Activated CD8-positive, alpha-beta memory T cell treated with anti-CD3 and anti-CD28 coated beads for 1 hour (primary cell): ENCODE measurements around the gene CABLES1.

Experiments
- DNase-seq, 2 donors: peaks; one replicate each; pipeline ENCODE4 v3.0.0-alpha.2; 2020; ENCODE audit warnings: low read depth in 1 of 2; ENCODE audit errors: extremely low read depth in 1 of 2

The CABLES1 gene

DNA sequence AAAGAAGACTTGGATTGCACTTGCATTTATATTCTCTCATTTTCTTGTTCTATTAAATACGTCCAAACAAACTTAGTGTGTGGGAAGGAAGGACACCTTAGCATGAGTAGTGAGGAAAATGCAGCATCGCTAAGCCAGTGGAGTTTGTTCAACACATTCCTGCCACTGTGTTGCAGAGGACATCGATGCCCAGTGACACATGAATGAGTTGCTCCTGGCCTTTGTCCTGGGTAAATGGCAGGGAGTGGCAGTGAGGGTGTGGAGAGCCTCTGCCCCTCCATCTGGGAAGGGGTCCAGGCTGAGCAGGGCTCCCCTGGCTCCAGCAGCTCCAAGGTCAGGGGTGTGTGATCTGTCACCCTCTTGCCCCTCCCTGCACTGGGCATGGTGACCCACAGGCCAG is 75.9 kb downstream of the CABLES1 start:
- no peak for DNase-seq

- DNase-seq = no peak
These were observed 76.9 kb downstream of the CABLES1 start for GRCh38 chr18:23212161-23212560.

DNA sequence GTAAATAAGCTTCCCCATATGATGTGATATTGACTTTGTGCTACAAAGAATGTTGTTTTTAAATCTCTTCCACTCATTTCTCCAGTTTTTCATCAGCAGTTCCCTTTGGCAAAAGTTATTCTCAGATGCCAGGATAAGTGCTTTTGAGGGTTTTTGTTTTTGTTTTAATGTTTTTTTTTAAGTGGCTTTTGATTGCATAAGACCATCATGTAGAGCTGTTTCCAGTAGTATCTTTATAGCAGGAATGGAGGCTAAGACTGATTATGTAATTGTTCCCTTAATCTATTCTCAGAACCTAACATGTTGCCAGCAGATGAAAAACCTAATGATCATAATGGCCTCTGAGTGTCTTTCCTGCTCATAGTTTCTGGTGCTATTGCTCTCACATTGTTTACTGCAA is 77.9 kb downstream of the CABLES1 start:
- DNase-seq = no peak

DNA sequence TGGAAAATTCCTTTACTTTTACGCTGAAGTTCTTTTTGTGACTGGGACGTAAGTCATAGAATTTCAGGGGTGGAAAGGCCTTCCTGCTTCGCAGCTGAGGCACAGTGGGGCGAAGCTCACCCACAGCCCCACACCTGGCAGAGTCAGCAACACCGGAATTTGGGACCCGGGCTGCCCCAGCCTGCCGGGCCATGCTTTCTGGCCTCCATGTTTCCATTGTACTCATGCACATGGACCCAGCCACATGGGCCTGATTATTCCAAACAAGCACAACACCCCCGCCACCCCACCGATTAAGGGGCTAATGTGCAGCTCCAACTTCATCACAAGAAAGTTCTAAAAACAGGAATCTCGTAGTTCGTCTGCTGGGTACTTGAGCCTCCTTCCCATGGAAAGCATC is 82.5 kb downstream of the CABLES1 start:
- no peak for DNase-seq

GRCh38 chr18:23220355-23220754 is 85.1 kb downstream of the CABLES1 start:
- no peak for DNase-seq

DNA sequence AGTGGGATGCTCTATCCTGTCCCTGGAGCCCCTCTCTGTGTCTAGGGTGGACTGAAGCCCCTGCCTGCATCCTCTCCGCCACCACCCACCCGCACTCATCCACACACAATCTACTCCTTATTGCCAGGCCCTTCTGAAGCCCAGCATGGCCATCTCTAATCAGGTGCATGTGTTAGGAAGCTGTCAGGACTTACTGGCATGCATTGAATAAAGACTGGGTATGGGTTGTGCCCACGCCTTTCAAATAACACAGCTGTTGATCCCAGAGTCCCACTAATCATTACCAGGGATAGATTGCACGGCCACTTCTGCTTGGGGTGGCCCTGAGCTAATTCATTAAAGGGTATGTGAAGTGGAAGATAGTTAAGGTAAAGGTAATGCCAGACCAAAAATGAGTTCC is 88.4 kb downstream of the CABLES1 start:
- DNase-seq = no peak

- DNase-seq = no peak
These were observed 90.2 kb downstream of the CABLES1 start for GRCh38 chr18:23225503-23225902.

- DNase-seq = no peak
These were observed 91.1 kb downstream of the CABLES1 start for GRCh38 chr18:23226391-23226790.

DNA sequence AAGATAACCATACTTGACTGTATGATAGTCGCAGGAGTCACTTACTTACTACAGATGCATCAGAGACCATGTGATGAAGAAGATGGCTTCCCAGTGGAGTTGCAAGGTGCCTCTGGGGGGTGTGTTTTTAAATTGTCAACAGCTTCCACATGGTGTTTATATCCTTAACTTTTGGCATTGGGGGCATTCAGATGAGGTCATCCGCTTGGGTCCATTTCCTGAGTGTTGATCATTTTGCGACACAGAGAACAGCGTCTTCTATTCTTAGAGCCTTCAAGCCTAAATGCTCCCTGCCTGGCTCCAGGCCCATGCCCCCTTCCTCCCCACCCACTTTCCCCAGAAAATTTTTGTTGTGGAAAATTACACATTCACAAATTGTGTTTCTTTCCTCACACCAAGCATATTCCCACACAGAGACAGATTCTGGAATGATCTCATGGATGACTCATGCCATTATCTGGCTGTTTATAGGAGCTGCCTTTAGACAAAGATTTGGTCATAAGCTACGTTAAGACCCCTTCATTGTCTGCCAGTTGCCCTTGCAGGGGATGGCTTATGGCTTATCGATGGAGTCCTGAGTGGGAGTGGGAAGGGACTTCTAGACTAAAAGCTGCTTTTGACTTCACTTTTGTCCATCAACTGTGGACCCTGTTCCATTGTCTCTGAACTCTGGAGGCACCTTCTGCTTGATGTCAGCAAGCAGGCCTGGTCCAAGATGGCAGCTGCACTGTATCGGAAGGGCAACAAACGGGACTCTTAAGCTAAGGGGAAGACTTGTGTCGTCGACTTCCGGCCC is 91.8 kb downstream of the CABLES1 start:
- DNase-seq = no peak

GRCh38 chr18:23227726-23228070 is 92.4 kb downstream of the CABLES1 start:
- DNase-seq = no peak

DNA sequence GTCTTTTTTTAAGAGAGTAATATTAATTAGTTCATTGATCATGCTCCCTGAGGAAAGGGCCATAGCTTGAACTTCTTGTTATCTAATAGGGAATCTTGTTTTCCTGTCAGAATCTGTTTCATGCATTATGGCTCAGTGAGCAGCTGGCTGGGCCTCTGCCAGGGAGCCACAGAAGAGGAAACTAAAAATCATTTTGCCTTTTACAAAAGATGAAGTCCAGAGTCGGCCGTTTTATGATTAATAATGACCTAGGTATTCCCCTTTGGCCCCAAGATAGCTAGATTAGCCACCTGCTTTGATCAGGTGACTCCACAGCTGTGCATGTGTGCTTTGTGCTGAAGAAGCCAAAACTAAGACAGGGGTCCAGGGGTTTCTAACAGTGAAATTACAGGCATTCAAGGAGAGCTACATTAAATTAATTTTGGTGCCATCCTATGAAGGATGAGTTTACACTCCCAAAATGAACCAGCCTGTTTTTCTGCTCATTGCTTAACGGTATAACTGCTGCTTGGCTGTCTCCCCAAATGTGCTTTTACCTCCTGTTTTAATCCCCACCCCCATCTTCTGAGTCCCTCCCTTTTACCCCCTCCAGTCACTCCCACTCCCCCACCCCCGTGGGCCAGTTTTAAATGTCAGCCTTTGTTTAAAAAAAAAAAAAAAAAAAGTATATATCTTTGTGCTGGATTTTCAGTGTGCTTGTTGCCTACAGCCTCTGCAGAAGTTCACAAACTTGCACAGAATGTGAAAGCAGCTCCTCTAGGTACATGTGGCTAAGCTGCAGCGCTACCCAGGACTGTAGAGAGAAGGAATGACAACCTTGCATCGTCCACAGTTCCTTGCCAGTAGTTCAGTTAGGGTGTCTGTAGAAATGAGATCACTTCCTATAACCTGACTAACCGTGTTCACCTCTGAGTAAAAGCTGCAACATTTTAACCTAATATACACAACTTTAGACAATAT is 93.1 kb downstream of the CABLES1 start:
- no peak for DNase-seq

GRCh38 chr18:23229472-23229871 is 94.2 kb downstream of the CABLES1 start:
- DNase-seq = no peak

- no peak for DNase-seq
These were observed 95.4 kb downstream of the CABLES1 start for GRCh38 chr18:23230686-23231085.

- DNase-seq = peak; percentile 35 to 49
These were observed 96.2 kb downstream of the CABLES1 start for GRCh38 chr18:23231340-23232021.

DNA sequence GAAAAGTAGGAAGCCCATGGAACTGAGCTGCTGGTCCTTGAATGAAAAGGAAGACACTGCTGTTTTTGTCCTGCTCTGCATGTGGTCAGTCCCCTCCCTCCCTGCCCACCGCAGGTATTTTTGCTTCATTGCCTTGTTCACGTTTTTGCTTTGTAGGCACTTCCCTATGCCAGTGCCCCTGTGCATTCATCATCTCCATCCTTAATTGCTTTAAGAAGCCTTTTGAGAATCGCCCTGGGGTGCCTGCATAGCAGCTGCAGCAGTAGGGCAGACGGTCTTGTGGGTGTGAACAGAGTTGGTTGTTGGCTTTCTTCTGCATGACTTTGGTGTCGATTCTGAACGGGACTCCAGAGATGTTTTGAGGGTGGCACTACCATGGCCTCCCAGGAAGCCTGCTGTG is 97.0 kb downstream of the CABLES1 start:
- DNase-seq = no peak

DNA sequence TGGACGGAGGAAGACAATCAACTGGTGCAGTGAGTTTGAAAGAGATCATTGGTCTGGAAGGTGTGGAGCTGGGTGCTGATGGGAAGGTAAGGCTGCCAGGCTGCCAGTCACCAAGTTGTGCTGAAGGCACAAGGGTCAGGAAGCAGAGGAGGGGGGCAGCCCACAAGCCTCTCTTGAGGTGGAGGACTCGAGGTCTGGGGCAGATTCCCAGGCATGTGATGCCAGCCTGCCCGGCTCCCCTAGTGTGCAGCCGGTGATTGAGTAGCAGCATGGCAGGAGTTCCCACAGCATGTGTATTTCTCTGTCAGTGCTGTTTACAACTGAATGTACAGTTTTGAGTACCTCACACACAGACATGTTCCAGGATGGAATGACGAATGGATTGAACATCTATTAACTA is 99.3 kb downstream of the CABLES1 start:
- no peak for DNase-seq

DNA sequence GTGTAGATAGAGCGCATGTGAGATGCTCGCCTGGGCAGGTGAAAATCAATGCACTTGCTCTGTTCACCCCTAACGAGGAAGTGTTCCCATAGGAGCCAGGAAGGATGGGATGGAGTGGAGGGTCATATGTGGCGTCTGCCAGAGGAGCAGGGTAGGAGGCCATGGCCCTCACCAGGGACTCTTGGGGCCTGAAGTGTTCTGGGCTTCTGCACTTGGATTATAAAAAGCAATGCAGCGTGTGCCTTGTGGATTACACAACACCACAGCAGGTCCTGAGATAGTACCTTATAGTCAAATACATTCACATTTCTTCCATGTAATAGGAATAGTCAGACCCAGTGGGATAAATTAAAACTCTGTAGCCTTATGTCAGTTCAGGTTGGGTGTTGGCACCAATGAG is 100.1 kb downstream of the CABLES1 start:
- DNase-seq = no peak

GRCh38 chr18:23235860-23236259 is 100.6 kb downstream of the CABLES1 start:
- no peak for DNase-seq

- DNase-seq = no peak
These were observed 101.7 kb downstream of the CABLES1 start for GRCh38 chr18:23236876-23237468.

- no peak for DNase-seq
These were observed 102.4 kb downstream of the CABLES1 start for GRCh38 chr18:23237524-23238151.

DNA sequence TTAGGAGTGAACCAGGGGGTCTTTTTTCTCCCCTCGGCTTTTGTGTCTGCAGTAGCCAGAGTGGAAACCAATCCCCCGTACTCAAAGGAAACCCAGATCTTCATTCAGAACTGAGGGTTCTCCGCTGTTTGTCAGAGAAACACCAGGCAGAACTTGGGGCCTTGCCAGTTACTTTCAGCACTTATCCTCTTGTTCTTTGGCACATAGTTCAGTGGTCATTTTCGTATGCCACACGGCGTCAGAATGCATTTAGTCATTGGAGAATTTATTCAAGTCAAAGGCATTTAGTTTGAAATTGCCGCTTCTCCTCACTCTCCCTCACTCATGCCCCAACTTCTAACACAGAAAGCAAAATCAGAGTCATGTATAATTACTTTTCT is 102.9 kb downstream of the CABLES1 start:
- no peak for DNase-seq
